ENCODE results near the gene TBX5.

The TBX5 gene

GRCh38 chr12:114316076-114316475, 89.9 kb downstream of the TBX5 start:
- Histone ChIP-seq H3K14ac (ENCODE audit: low read length in 2 of 2) (no peak overlapping the region), H3K36me3 (ENCODE audit: control insufficient read depth in 1 of 2, insufficient read depth in 2 of 2, low read depth in 1 of 2, low read length in 2 of 2) (no peaks in the 10 kb centered on the region), H3K4me2 (ENCODE audit: low read length, poor library complexity, severe bottlenecking) (no peak overlapping the region), H3K18ac (ENCODE audit: low read depth in 1 of 2, low read length in 2 of 2) (no peak overlapping the region), H3K9ac (ENCODE audit: low read length) (peak overlapping the region; percentile 4), H2BK12ac (ENCODE audit: low read length in 2 of 2) (no peak overlapping the region), H3K4me1 (ENCODE audit: control insufficient read depth, insufficient read depth, low read depth, low read length) (no peaks in the 10 kb centered on the region), H3K9me3 (ENCODE audit: control insufficient read depth, low read length) (no peaks in the 10 kb centered on the region), H2AK5ac (ENCODE audit: low read length, severe bottlenecking) (no peak overlapping the region), H2BK120ac (ENCODE audit: low read depth, low read length) (no peak overlapping the region), H2AFZ (ENCODE audit: low read depth, low read length) (no peak overlapping the region), H2BK5ac (ENCODE audit: low read depth, low read length, poor library complexity, severe bottlenecking) (no peak overlapping the region), H3K23ac (ENCODE audit: low read length in 2 of 2) (no peak overlapping the region), H4K8ac (ENCODE audit: low read length) (no peak overlapping the region), H3K27ac (ENCODE audit: low read length, poor library complexity, severe bottlenecking) (no peak overlapping the region), H2BK15ac (ENCODE audit: low read depth, poor library complexity, severe bottlenecking) (no peak overlapping the region), H3K4me3 (ENCODE audit: insufficient read depth in 1 of 2, low read depth in 1 of 2, low read length in 2 of 2) (no peak overlapping the region), H4K91ac (ENCODE audit: low read length) (no peak overlapping the region), H3K27me3 (ENCODE audit: control insufficient read depth in 1 of 2, insufficient read depth in 1 of 2, low read length in 2 of 2) (no peaks in the 10 kb centered on the region), H3K4ac (ENCODE audit: low read depth in 1 of 2, low read length in 2 of 2) (no peak overlapping the region), H3K79me1 (replicated peaks; ENCODE audit: low read length, poor library complexity, severe bottlenecking) (no peaks in the 10 kb centered on the region)
- 71% methylated on average over 5 of the region's 5 CpGs for WGBS
- no peak for DNase-seq

GRCh38 chr12:114314974-114315720, 90.8 kb downstream of the TBX5 start:
- Histone ChIP-seq H3K4me3 (ENCODE audit: insufficient read depth in 1 of 2, low read depth in 1 of 2, low read length in 2 of 2) (no peak overlapping the region), H4K91ac (ENCODE audit: low read length) (no peak overlapping the region), H2BK5ac (ENCODE audit: low read depth, low read length, poor library complexity, severe bottlenecking) (no peak overlapping the region), H3K9me3 (ENCODE audit: control insufficient read depth, low read length) (no peaks in the 10 kb centered on the region), H3K79me1 (replicated peaks; ENCODE audit: low read length, poor library complexity, severe bottlenecking) (no peaks in the 10 kb centered on the region), H3K14ac (ENCODE audit: low read length in 2 of 2) (no peak overlapping the region), H3K27ac (ENCODE audit: low read length, poor library complexity, severe bottlenecking) (no peak overlapping the region), H3K18ac (ENCODE audit: low read depth in 1 of 2, low read length in 2 of 2) (no peak overlapping the region), H3K23ac (ENCODE audit: low read length in 2 of 2) (no peak overlapping the region), H2AK5ac (ENCODE audit: low read length, severe bottlenecking) (no peak overlapping the region), H3K9ac (ENCODE audit: low read length) (no peak overlapping the region), H3K36me3 (ENCODE audit: control insufficient read depth in 1 of 2, insufficient read depth in 2 of 2, low read depth in 1 of 2, low read length in 2 of 2) (no peaks in the 10 kb centered on the region), H2BK15ac (ENCODE audit: low read depth, poor library complexity, severe bottlenecking) (no peak overlapping the region), H3K4ac (ENCODE audit: low read depth in 1 of 2, low read length in 2 of 2) (no peak overlapping the region), H4K8ac (ENCODE audit: low read length) (no peak overlapping the region), H3K27me3 (ENCODE audit: control insufficient read depth in 1 of 2, insufficient read depth in 1 of 2, low read length in 2 of 2) (no peaks in the 10 kb centered on the region), H3K4me1 (ENCODE audit: control insufficient read depth, insufficient read depth, low read depth, low read length) (no peaks in the 10 kb centered on the region), H2BK120ac (ENCODE audit: low read depth, low read length) (no peak overlapping the region), H2AFZ (ENCODE audit: low read depth, low read length) (no peak overlapping the region), H3K4me2 (ENCODE audit: low read length, poor library complexity, severe bottlenecking) (no peak overlapping the region), H2BK12ac (ENCODE audit: low read length in 2 of 2) (no peak overlapping the region)
- WGBS, result 87% methylated on average over 14 of the region's 16 CpGs
- no peak for DNase-seq

GRCh38 chr12:114314403-114314802, 91.5 kb downstream of the TBX5 start:
- Histone ChIP-seq H3K9me3 (ENCODE audit: control insufficient read depth, low read length) (no peaks in the 10 kb centered on the region), H3K9ac (ENCODE audit: low read length) (no peak overlapping the region), H3K4me3 (ENCODE audit: insufficient read depth in 1 of 2, low read depth in 1 of 2, low read length in 2 of 2) (no peak overlapping the region), H2BK15ac (ENCODE audit: low read depth, poor library complexity, severe bottlenecking) (no peak overlapping the region), H3K4me1 (ENCODE audit: control insufficient read depth, insufficient read depth, low read depth, low read length) (no peaks in the 10 kb centered on the region), H3K27me3 (ENCODE audit: control insufficient read depth in 1 of 2, insufficient read depth in 1 of 2, low read length in 2 of 2) (no peaks in the 10 kb centered on the region), H3K79me1 (replicated peaks; ENCODE audit: low read length, poor library complexity, severe bottlenecking) (no peaks in the 10 kb centered on the region), H2BK12ac (ENCODE audit: low read length in 2 of 2) (no peak overlapping the region), H3K36me3 (ENCODE audit: control insufficient read depth in 1 of 2, insufficient read depth in 2 of 2, low read depth in 1 of 2, low read length in 2 of 2) (no peaks in the 10 kb centered on the region), H2BK5ac (ENCODE audit: low read depth, low read length, poor library complexity, severe bottlenecking) (no peak overlapping the region), H2AFZ (ENCODE audit: low read depth, low read length) (no peak overlapping the region), H3K23ac (ENCODE audit: low read length in 2 of 2) (no peak overlapping the region), H3K18ac (ENCODE audit: low read depth in 1 of 2, low read length in 2 of 2) (no peak overlapping the region), H2BK120ac (ENCODE audit: low read depth, low read length) (no peak overlapping the region), H3K4ac (ENCODE audit: low read depth in 1 of 2, low read length in 2 of 2) (no peak overlapping the region), H4K8ac (ENCODE audit: low read length) (no peak overlapping the region), H4K91ac (ENCODE audit: low read length) (no peak overlapping the region), H3K4me2 (ENCODE audit: low read length, poor library complexity, severe bottlenecking) (no peak overlapping the region), H3K27ac (ENCODE audit: low read length, poor library complexity, severe bottlenecking) (no peak overlapping the region), H3K14ac (ENCODE audit: low read length in 2 of 2) (no peak overlapping the region), H2AK5ac (ENCODE audit: low read length, severe bottlenecking) (no peak overlapping the region)
- DNase-seq, result no peak
- 68% methylated on average over 7 of the region's 7 CpGs for WGBS

- Histone ChIP-seq H3K4me2 (ENCODE audit: low read length, poor library complexity, severe bottlenecking) (no peak overlapping the region), H3K23ac (ENCODE audit: low read length in 2 of 2) (no peak overlapping the region), H3K79me1 (replicated peaks; ENCODE audit: low read length, poor library complexity, severe bottlenecking) (no peaks in the 10 kb centered on the region), H3K9ac (ENCODE audit: low read length) (no peak overlapping the region), H3K4me1 (ENCODE audit: control insufficient read depth, insufficient read depth, low read depth, low read length) (no peaks in the 10 kb centered on the region), H3K4me3 (ENCODE audit: insufficient read depth in 1 of 2, low read depth in 1 of 2, low read length in 2 of 2) (no peak overlapping the region), H2AFZ (ENCODE audit: low read depth, low read length) (no peak overlapping the region), H3K14ac (ENCODE audit: low read length in 2 of 2) (no peak overlapping the region), H3K4ac (ENCODE audit: low read depth in 1 of 2, low read length in 2 of 2) (no peak overlapping the region), H3K27me3 (ENCODE audit: control insufficient read depth in 1 of 2, insufficient read depth in 1 of 2, low read length in 2 of 2) (no peaks in the 10 kb centered on the region), H3K18ac (ENCODE audit: low read depth in 1 of 2, low read length in 2 of 2) (no peak overlapping the region), H2BK120ac (ENCODE audit: low read depth, low read length) (no peak overlapping the region), H3K36me3 (ENCODE audit: control insufficient read depth in 1 of 2, insufficient read depth in 2 of 2, low read depth in 1 of 2, low read length in 2 of 2) (no peaks in the 10 kb centered on the region), H2AK5ac (ENCODE audit: low read length, severe bottlenecking) (no peak overlapping the region), H2BK12ac (ENCODE audit: low read length in 2 of 2) (no peak overlapping the region), H4K8ac (ENCODE audit: low read length) (no peak overlapping the region), H4K91ac (ENCODE audit: low read length) (no peak overlapping the region), H2BK15ac (ENCODE audit: low read depth, poor library complexity, severe bottlenecking) (no peak overlapping the region), H3K27ac (ENCODE audit: low read length, poor library complexity, severe bottlenecking) (no peak overlapping the region), H3K9me3 (ENCODE audit: control insufficient read depth, low read length) (no peaks in the 10 kb centered on the region), H2BK5ac (ENCODE audit: low read depth, low read length, poor library complexity, severe bottlenecking) (no peak overlapping the region)
- WGBS, result 60% methylated on average over 2 of the region's 2 CpGs
- no peak for DNase-seq
Observed at GRCh38 chr12:114313910-114314309, 92.0 kb downstream of the TBX5 start.
